DND-41 (cell line): ENCODE results near the gene MFNG.

Experiments used
- EZH2 ChIP-seq: IDR thresholded peaks from 3 replicates; pipeline ENCODE4 v1.6.1; 2012; ENCODE audit warnings: borderline replicate concordance, low read depth, mild to moderate bottlenecking, moderate library complexity, low read length, inconsistent platforms; ENCODE audit not compliant: severe bottlenecking
- TF ChIP-seq, protein P1 (sequence below): IDR thresholded peaks from 2 replicates; pipeline ENCODE4 v1.5.1; 2012; ENCODE audit warnings: borderline replicate concordance, low read length, moderate library complexity, mild to moderate bottlenecking; ENCODE audit not compliant: poor library complexity, severe bottlenecking; ENCODE audit errors: extremely low read depth

GRCh38 chr22:37535159-37535558, 49.0 kb upstream of the MFNG start:
- no peak for TF ChIP-seq EZH2
- TF ChIP-seq, protein P1, sequence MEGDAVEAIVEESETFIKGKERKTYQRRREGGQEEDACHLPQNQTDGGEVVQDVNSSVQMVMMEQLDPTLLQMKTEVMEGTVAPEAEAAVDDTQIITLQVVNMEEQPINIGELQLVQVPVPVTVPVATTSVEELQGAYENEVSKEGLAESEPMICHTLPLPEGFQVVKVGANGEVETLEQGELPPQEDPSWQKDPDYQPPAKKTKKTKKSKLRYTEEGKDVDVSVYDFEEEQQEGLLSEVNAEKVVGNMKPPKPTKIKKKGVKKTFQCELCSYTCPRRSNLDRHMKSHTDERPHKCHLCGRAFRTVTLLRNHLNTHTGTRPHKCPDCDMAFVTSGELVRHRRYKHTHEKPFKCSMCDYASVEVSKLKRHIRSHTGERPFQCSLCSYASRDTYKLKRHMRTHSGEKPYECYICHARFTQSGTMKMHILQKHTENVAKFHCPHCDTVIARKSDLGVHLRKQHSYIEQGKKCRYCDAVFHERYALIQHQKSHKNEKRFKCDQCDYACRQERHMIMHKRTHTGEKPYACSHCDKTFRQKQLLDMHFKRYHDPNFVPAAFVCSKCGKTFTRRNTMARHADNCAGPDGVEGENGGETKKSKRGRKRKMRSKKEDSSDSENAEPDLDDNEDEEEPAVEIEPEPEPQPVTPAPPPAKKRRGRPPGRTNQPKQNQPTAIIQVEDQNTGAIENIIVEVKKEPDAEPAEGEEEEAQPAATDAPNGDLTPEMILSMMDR = no peak
